IPS DF 4.7 (cell line): Measurements from ENCODE around the gene DCX.
"Not testable (repeated sequence)": the region's sequence is repeated elsewhere in the genome, so short reads cannot be mapped to it uniquely, and the experiment has no call there.

Experiments
- DNase-seq: peaks from one replicate; pipeline ENCODE4 v3.0.0-alpha.2; 2013; ENCODE audit warnings: low spot score; ENCODE audit errors: extremely low read depth

DCX gene

GRCh38 chrX:111372086-111372485 lies 39.9 kb downstream of the DCX start:
- no peak for DNase-seq

DNA sequence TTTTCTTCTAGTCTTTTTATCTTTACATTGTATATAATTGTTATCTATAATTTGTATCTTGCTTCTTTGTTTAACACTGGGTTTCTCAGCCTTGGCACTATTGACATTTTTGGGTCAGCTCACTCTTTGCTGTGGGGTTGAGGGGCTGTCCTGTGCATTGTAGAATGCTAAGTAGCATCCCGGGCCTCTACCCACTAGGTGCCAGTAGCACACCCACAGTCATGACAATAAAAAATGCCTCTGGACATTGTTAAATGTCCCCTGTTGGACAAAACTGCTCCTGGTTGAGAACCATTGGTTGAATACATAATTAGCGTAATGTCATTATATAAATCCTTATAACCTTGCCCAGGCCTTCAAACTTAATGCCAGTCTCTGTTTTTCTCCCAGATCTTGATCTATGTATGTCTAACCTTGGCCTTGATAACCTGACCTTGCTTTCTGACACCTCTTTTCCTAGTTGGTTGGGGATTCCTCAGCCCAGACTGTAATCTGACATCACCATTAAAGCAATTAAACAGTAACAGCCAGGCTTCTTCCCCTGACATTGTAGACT lies 46.1 kb downstream of the DCX start:
- no peak for DNase-seq

DNA sequence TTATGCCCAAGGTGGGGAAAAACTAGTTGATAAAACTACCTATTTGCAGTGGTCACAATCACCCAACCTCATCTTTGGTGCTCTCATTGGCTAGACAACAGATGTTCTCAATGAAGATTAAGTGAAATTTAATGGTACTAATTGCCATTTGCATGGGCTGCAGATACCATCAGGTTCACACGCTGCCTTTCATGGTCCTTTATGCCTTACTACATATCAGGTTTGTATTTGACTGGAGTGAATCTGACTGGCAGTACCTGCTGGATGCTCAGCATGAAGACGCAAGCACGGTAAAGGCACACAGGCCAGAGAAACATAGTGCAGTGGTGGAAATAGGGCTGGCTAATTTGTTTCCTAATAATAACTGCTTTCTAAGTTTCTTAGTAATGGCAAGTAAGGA lies 48.3 kb downstream of the DCX start:
- DNase-seq: no peak

DNA sequence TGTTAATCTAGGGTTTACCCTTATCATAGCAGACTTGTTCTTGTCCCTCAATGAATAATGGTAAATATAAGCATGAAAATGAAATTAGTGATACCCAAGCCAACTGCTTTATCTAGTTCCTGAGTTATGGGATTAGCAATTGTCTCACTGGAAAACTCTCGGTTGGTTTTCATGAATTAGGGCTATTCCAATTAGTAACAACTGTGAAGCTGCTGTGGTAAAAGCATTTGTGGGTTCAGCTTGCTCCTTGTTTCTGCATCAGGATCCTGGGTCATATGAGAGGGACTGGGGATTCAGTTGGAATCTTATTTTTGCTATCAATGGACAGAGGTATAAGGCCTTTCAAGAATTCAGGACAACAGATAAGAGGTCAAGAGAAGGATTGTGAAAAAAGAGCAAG lies 50.2 kb downstream of the DCX start:
- DNase-seq: no peak

GRCh38 chrX:111360839-111361238 lies 51.2 kb downstream of the DCX start:
- no peak for DNase-seq

DNA sequence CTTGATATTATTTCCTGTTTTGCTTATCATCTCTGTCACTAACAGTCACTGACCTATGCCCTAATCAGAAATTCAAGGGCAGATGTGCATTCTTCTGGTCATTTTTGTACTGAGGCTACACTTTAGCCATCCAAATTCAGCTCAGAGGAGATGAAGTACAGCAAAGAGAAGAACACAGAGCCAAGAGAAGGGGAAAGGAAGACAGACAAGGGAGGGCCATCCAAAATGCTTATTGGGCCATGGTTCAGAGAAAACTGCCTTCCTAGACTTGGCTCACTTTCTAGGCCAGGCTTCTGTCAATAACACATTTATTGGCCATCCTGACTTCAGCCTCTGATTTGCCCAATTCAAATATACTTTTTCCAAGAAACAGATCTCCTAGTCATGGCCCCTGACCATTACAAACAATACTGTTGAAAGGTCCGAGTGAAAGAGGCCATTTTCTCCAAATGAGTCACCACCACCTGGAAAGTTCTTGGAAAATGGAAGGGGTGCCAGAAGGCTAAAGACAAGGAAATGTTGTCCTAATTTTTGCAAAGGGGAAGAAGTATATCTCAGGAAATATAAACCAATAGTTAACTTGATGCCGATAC lies 56.4 kb downstream of the DCX start:
- DNase-seq: no peak

DNA sequence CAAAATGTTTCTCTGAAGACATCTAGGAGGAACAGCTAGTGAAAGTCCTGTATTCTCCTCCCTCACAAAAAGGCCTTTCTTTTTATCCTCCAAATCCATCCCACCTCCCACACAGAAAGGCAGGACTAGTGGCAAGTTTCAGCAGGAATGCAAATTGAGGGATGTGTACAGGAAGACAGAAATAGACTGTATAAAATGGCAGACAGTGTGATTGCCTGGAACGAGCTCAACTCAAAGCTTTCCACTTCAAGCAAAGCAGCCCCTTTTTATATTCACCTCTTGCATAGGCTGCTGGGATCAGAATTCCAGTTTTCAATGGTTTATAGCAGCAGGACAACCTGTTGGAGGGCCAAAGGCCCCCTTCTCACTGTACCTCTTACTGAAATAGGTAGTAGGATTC lies 57.5 kb downstream of the DCX start:
- no peak for DNase-seq

GRCh38 chrX:111353793-111354192 lies 58.2 kb downstream of the DCX start:
- no peak for DNase-seq

- DNase-seq: no peak
These were observed 59.6 kb downstream of the DCX start for GRCh38 chrX:111352424-111352823.

- no peak for DNase-seq
These were observed 62.1 kb downstream of the DCX start for GRCh38 chrX:111349934-111350333.

- no peak for DNase-seq
These were observed 62.9 kb downstream of the DCX start for GRCh38 chrX:111349101-111349500.

- no peak for DNase-seq
These were observed 63.6 kb downstream of the DCX start for GRCh38 chrX:111348429-111348828.

DNA sequence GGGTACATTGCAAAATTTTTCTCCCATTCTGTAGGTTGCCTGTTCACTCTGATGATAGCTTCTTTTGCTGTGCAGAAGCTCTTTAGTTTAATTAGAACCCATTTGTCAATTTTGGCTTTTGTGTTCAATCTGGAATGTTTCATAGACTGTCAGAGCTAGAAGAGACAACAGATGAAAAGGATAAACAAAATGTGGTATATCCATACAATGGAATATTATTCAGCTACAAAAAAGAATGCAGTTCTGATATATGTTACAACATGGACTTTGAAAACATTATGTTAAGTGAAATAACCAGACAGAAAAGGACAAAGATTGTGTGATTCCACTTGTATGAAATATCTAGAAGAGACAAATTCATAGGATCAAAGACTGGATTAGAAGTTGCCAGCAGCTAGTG lies 65.8 kb downstream of the DCX start:
- not testable (repeated sequence) for DNase-seq

- DNase-seq: no peak
These were observed 71.9 kb downstream of the DCX start for GRCh38 chrX:111340054-111340453.

DNA sequence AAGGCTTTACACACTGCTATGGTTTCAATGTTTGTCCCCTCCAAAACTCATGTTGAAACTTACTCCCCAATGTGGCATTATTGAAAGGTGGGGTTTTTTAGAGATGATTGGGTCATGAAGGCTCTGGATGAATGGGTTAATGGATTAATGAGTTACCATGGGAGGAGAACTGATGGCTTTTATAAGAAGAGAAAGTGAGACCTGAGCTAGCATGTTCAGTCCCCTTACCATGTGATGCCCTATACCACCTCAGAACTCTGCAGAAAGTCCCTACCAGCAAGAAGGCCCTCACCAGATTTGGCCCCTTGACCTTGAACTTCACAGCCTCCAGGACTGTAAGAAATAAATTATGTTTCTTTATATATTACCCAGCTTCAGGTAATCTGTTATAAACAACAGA lies 72.8 kb downstream of the DCX start:
- DNase-seq: no peak

- DNase-seq: no peak
These were observed 73.8 kb downstream of the DCX start for GRCh38 chrX:111338095-111338698.

DNA sequence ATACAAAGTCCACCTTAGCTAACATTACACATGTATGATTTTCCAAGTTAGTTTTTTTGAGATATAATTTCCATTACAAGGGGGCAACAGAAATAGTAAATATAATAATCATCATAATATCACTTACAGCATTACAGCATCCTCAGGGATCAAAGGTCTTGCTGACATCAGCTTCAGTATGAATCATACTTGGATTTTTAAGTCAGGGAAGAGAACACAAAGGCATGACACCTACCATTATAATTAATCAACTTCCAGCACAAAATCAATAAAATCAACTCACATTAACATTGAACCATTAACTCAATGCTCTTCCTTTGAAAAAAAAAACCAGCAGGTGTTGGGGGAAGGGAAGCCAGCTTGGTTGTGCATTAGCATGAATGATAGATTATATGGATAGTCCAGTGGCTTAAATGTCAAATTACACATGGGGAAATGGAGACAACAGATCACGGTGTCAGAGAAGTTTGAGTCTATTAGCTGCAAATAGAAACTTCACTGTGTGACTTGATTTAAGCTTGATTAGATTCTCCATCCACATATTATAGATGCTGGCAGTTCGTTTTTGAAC lies 74.8 kb downstream of the DCX start:
- no peak for DNase-seq

- no peak for DNase-seq
These were observed 75.9 kb downstream of the DCX start for GRCh38 chrX:111336141-111336540.

DNA sequence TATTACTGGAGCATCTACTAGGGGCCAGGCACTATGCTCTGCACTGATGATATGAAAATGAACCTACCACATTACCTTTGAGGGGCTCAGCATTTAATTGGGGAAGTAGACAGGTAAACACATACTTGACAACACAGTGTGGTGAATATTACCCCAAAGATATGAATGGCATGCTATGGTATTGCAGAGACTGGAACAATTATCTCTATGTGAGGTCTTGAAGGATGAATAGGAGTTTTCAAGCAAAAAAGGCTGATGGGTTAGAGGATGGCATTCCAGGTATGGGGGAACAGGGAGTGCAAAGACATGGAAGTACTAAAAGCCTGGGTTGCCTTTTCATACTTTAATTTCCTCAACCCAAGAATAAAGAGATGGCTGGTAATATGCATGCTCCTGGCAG lies 82.6 kb downstream of the DCX start:
- no peak for DNase-seq

- no peak for DNase-seq
These were observed 83.1 kb downstream of the DCX start for GRCh38 chrX:111328858-111329257.

DNA sequence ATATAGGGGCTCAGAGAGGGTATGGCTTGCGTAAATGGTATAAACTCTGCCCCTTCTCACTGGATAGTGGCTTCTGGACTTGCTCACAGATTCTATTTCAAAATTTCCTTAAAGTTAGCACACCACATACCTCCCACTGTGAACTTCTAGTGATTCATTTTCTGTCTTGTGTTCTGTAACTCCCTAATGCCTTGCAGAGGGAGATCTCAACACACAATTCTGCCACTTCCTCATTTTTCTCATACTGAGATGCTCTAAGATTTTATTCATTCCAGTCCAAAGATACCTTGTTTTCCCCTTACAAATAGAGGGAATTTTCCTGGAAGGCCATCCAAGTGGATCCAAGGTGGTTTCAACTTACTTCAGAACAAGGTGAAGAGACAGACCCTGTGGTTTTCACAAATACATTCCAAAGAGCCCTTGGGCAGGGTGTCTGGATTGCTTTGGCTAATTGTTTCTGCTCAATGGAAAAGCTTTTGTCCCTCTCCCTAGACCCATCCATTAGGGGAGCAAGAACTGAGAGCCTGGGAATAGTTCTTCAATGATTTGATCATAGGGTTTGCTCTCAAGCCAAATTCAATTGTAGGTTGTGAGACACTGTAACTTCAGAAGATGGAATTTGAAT lies 89.6 kb downstream of the DCX start:
- no peak for DNase-seq

GRCh38 chrX:111319451-111319850 lies 92.5 kb downstream of the DCX start:
- no peak for DNase-seq

DNA sequence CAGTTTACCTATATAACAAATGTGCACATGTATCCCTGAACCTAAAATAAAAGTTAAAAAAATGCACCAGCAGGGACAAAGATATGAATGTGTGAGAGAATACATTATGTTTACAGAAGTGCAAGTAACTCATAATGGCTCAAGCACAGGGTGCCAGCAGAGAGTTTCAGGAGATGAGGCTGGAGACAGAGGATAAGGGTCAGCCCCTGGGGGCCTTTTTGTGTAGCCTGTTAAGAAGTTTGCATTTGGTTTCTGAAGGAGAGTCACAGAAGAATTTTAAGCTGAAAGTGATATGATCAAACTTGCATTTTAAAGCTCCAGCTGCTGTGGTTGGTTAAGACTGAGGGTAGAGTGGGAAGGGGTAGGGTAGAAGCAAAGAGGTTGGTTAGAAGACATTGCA lies 93.1 kb downstream of the DCX start:
- DNase-seq: no peak
